Amygdala (tissue), 56 donors: ENCODE results near the gene GNB2.
A peak's percentile ranks its signal among the peaks of the same experiment; 100 is the strongest.

Experiments
- DNase-seq, 56 donors: peaks; one replicate each; lab custom pipeline; 2025; lab: John Stamatoyannopoulos, UW

The GNB2 gene

DNA sequence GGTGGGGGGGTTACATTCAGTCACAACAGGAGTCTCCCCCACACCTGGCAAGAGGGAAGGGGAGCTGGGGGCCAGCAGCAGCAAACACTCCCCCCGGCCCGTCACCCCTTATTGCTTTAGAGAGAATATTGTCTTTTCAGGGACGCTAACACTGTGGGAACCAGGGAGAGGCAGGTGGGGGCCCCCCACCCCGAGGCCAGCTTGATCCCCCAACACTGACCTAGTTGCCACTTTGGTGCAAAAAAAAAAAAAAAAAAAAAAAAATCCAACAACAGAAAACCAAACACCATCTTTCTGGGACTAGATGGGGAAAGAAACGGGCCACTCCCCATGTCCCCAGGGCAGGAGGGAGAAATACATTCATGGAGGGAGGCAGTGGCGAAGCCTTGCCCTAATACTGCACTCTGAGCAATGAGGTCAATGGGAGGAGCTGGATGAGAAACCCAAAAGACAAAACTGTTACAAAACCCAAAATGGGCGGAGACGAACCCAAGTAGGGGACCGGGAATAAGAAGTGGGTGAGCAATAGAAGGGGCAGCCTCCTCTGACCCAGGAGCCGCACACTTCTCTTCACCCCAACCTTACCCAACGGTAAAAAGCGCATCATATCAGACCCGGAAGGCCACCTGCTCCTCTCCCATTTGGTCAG, 6.5 kb downstream of the GNB2 start:
- no peak for DNase-seq

DNA sequence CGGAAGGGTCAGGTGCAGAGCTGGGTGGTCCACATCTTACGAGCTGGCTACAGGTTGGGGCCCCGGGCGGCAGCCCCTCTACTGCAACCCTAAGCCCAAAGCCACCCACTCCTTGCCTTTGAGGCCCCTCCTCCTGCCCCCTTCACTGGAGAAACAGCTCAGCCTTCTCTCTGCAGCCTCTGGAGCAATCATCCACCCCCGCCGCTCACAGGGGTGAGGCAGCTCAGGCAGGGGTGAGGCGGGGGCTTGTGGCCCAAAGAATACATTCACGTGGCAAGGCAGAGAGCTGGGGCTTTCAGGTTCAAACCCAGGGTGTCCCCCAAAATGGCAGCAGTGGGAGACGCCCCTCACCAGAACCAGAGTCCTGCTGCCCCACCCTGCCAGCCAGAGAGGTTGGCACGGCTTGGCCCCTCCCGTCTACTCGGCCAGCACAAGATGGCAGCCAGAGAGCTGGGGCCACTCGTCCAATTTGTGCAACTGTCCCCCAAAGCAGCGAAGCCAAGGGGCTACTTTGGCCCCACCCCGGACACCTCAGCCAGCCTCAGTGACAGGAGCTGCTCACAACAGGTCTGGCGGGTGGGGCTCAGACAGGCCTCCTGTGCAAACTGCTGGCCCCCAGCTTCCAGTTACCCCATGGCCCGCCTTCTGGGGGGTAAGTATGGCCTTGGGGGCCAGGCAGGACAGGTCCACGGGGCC, 7.2 kb downstream of the GNB2 start:
- peak in 1 of 56 donors; percentile 8 for DNase-seq

- no peak for DNase-seq
These were observed 8.1 kb downstream of the GNB2 start for GRCh38 chr7:100681491-100682227.

- DNase-seq: no peak
These were observed 8.7 kb downstream of the GNB2 start for GRCh38 chr7:100682228-100682741.

DNA sequence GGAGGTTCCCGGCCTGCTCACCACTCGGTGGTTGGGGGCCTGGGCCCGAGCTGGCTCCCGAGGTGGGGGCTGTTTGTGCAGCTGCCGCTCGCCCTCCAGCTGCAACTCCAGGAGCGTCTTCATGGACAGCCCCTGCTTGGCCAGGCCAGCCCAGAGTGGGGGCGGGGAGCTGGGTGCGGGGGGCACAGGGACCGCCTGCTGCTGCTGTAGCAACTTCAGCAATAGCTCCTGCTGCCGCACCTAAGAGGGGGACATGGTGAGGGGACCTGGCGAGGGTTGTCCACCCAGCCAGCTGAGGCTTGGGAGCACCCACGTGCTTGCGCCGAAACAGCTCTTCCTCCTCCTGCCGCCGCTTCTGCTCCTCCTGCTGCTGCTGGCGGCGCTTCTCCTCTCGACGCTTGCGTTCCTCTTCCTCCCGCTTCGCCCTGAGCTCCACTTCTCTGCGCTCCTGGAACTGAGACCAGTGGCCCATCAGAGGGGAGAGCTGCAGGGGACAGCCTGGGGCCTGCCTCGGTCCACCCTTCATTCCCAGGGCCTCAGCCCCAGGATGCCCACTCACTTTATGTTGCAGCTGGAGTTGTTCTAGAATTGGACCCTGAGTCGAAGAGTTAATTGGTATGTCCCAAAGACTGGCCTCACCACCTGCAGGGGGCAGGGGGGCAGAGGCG, 9.6 kb downstream of the GNB2 start:
- DNase-seq: no peak

DNA sequence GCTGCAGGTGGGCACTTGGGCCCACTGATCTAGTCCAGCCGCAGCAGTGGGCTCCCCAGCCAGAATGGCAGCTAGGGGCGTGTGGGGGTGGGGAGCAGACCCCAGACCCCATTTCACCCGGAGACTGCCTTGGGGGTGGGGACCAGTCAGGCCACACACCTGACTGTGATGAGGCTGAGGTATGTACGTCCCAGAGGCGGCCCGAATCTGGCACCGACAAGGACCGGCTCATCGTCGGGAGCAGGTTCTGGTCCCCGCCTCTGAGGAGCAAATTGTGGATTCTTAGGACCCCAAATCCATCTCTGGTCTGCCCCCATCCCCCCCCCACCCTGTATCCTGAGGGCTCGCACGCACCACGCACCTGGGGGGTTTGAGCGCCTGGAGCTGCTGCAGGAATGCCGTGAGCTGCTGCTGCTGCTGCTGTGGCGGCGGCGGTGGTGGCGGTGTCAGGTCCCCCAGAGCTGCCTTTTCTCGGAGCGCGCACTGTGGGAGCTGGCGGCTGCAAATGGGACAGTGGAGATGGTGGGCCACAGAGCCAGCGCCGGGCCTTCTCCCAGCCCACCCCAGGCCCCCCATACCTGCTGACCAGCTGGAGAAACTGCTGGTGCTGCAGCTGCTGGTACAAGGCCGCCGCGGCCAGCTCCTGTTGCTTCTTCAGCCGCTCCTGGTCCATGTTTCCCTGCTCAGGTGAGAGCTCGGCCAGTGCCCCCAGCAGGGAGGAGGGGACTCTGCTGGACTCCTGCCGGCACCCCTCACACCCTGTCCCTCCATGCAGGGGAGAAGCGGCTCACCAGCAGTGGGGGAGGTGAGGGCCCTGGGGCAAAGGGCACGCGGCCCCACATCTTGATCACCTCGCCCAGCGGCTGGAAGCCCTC, 10.4 kb downstream of the GNB2 start:
- DNase-seq: no peak

DNA sequence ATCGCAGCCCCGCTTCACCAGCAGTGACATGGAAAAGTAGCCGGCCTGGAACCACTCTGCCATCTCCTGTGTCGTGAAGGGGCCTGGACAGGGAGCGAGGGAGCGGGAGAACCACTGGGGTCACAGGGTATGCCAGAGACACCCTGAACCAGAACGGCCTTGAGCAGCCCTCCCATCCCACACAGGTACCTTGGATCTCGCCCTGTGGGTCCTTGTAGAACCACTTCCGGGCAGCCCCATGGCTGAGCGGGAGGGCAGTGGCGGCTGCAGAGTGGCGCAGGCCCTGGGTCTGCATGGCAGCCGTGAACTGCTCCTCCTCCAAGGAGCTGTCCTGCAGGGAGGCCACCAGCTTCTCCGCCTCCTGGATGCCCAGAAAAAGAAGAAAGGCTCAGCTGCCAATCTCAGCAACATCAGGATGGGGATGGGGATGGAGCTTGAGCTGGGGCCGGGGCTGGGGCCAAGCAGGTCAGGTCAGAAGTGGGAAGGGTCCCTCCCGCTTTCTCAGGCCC, 11.0 kb downstream of the GNB2 start:
- DNase-seq: no peak

DNA sequence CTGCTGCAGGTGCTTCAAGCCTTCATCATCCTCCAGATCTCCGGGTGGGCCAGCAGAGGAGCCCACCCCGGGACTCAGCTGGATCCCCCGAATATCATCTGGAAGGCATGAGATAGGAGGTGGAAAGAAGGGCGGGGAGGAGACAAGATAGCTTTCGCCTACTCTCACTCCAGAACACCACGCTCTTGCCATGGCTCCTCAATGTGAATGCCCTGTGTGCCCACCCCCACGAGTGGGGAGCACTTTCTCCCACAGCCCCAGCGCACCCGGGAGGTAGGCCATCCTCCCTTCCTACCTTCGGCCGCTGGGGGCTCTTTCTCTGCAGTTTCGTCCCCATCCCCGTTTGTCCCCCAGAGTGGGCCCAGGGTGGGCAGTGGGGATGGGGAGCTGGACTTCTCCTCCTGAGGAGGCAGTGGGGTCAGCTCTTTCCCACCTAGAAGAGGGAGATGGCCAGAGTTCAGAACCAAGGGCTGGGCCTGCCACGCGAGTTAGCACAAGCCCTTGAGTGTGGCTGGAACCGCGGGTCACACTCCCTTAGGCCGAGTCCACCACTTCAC, 11.6 kb downstream of the GNB2 start:
- DNase-seq: no peak

DNA sequence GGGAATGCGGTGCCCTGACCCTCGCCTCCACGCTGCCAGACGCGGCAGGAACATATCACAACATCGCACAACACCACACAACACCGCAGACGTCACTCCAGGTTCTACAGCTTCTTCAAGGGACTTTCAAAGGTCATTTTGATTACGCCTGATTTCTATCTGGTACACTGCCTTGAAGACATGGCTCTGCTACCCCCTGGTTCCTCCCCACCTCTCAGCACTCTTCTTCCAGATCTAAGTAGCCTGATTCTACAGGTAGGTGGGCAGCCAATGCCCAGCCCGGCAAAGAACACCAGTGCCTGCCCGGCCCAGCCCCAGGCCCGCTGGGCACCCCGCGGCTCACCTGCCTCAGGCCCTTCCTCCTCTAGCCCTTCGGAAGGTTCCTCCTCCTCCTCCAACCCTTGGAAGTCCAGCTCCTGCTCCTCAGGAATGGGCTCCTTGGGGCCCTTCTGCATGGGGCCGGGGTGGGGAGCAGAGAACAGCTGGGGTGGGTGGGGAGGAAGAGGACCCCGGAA, 12.1 kb downstream of the GNB2 start:
- DNase-seq: no peak

- no peak for DNase-seq
These were observed 12.8 kb downstream of the GNB2 start for GRCh38 chr7:100686201-100686821.

DNA sequence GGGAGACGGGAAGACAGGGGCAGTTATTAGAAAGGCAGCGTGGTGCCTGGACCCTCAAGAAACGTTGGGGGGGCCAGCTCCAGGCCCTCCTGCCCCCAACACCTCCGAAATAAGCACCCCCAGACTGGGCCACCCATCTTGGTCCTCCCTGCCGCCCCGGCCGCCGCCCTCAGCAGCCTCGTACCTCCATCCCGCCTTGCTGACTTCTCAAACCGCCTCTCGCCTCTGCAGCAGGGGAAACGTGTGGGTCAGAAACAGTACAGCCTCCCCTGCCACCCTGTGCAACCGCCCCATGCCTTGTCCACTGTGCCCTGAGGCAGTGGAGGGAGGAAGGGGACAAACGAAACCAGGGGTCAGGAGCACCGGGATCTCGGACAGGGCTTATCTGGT, 13.3 kb downstream of the GNB2 start:
- DNase-seq: no peak

- DNase-seq: no peak
These were observed 13.7 kb downstream of the GNB2 start for GRCh38 chr7:100687261-100687660.

- DNase-seq: no peak
These were observed 14.3 kb downstream of the GNB2 start for GRCh38 chr7:100687751-100688300.

DNA sequence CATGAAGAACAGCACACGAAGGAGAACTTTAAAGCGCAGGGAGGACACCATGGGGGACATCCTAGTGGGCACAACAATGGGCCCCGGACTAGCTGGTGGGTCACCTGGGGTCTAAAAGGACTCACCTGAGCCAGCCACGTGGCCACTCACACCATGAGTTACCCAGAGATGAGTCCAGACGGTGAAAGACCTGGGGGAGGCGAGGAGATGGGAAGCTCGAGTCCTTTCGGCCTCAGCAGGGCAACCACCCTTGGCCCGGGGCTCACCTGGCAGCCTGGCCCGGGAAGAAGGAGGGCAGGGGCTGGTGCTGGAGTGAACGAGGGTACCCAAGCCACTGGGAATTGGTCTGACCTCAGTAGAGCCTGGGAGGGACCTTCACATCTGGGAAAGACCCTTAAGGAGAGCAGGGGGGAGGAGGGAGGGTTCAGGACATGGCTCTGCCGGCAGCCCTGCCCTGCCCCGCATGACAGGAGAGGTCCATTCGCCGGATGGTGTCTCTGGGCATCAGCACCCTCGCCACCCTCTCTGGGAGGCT, 14.9 kb downstream of the GNB2 start:
- DNase-seq: no peak

DNA sequence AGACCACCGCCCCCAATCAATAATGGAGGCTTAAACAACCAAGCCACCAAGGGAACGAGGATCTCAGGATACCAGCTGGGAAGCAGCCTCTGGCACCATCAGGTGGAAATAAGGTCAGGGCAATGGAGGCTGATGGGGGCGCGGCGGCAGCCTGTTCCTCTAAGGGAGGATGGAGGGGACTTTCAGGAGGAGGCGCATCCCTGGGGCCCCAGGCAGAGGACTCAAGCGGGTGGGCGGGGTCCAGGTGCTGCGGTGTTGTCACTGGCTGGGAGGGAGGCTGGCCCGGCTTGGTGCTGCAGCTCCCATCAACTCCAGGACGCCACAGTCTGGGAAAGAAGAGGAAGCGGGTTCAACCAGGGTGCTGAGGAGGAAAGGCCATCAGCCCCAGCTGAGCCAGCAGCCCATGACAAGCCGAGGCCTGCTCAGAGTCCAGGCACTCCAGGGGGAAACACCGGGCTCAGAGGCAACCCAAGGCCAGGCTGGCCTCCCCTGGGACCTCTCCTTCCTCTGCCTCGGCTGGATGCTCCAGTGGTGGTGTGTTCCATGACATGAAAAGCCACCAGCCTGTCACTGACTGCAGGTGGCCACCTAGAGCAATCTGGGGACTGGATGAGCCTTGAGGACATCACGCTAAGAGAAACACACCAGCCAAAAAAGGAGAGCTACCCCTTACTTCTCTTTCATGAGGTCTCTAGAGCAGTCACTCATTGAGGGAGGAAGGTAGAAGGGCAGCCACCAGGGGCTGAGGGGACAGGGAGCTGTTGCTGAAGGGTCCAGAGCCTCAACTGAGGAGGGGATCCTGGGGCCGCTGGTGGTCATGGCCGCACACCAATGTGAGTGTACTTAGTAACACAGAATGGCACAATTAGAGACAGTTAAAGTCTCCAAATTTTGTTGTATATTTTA, 15.9 kb downstream of the GNB2 start:
- DNase-seq: no peak

GRCh38 chr7:100691676-100692577, 18.4 kb downstream of the GNB2 start:
- peak in 48 of 56 donors; percentile 9 to 78 (median 56) for DNase-seq
